PC-3 (cell line): ENCODE measurements around the gene KIAA1217. TPM values are rescaled to one million over a fixed set of nuclear protein-coding genes. Genes with fewer than 3 reads are reported as not detected.

Experiments
- ATAC-seq: fragments of 200-7000 bp; cut with Tn5 transposase; 2 replicates; pipeline ENCODE4 v1.9.1; 2020; ENCODE audit warnings: mild to moderate bottlenecking, moderate library complexity
- BruUV-seq: library from RNA; stranded (reverse); fragments of 400-500 nt; replicated peaks from 2 replicates; lab custom pipeline; 2021; lab: Mats Ljungman, UMichigan
- CTCF ChIA-PET: fragments of 300-600 bp; sonication (Branson Sonifier 250); formaldehyde crosslinking; loops from one replicate; lab custom pipeline; 2022; ENCODE audit warnings: antibody characterized with exemption; lab: Charles Lee
- POLR2A ChIA-PET: fragments of 300-600 bp; sonication (Branson Sonifier 250); formaldehyde crosslinking; loops from one replicate; lab custom pipeline; 2022; ENCODE audit warnings: antibody characterized with exemption; ENCODE audit not compliant: unreplicated experiment; lab: Charles Lee
- DNase-seq: peaks from one replicate; pipeline ENCODE4 v3.0.0-alpha.2; 2015
- H2AFZ ChIP-seq: fragments of 300-600 bp; sonication (generic); 2 replicates; pipeline ENCODE4 v1.6.0; 2016; ENCODE audit warnings: antibody characterized with exemption, low read length
- H3F3A ChIP-seq: fragments of 300-600 bp; sonication (generic); one replicate; pipeline ENCODE4 v1.6.0; 2017; ENCODE audit warnings: antibody characterized with exemption, low read length, control low read depth, mild to moderate bottlenecking; ENCODE audit not compliant: unreplicated experiment
- H3K27ac ChIP-seq: fragments of 300-600 bp; sonication (generic); 2 replicates; pipeline ENCODE4 v1.5.1; 2016; ENCODE audit warnings: mild to moderate bottlenecking, low read length
- H3K27me3 ChIP-seq: fragments of 300-600 bp; sonication (generic); 2 replicates; pipeline ENCODE4 v1.6.1; 2016; ENCODE audit warnings: low read length, mixed read lengths
- H3K36me3 ChIP-seq: fragments of 300-600 bp; sonication (generic); 2 replicates; pipeline ENCODE4 v1.6.1; 2016; ENCODE audit warnings: low read depth, mixed run types, low read length, mixed read lengths
- H3K4me1 ChIP-seq: fragments of 300-600 bp; sonication (generic); 2 replicates; pipeline ENCODE4 v1.5.1; 2016; ENCODE audit warnings: low read length; ENCODE audit not compliant: insufficient read depth
- H3K4me2 ChIP-seq: fragments of 300-600 bp; sonication (generic); 2 replicates; pipeline ENCODE4 v1.6.0; 2016; ENCODE audit warnings: low read length
- H3K4me3 ChIP-seq: fragments of 300-600 bp; sonication (generic); 2 replicates; pipeline ENCODE4 v1.5.1; 2016; ENCODE audit warnings: mild to moderate bottlenecking, low read length, mixed read lengths
- H3K79me2 ChIP-seq: fragments of 300-600 bp; sonication (generic); 2 replicates; pipeline ENCODE4 v1.6.1; 2017; ENCODE audit warnings: low read length, mixed read lengths
- H3K9ac ChIP-seq: fragments of 300-600 bp; sonication (generic); 2 replicates; pipeline ENCODE4 v1.6.0; 2016; ENCODE audit warnings: mild to moderate bottlenecking, low read length
- H3K9me2 ChIP-seq: fragments of 300-600 bp; sonication (generic); replicated peaks from 2 replicates; pipeline ENCODE4 v1.6.1; 2016; ENCODE audit warnings: mixed run types, low read length, mixed read lengths
- H3K9me3 ChIP-seq: fragments of 300-600 bp; sonication (generic); 2 replicates; pipeline ENCODE4 v1.6.1; 2016; ENCODE audit warnings: low read length, mixed read lengths
- H4K20me1 ChIP-seq: fragments of 300-600 bp; sonication (generic); 2 replicates; pipeline ENCODE4 v1.6.1; 2016; ENCODE audit warnings: low read length, mixed read lengths
- EZH2 ChIP-seq: fragments of 300-600 bp; sonication (generic); IDR thresholded peaks from one replicate; pipeline ENCODE4 v1.6.1; 2017; ENCODE audit warnings: antibody characterized with exemption, mild to moderate bottlenecking, low read length; ENCODE audit not compliant: unreplicated experiment
- EZH2phosphoT487 ChIP-seq: fragments of 300-600 bp; sonication (generic); IDR thresholded peaks from 2 replicates; pipeline ENCODE4 v1.6.1; 2018; ENCODE audit warnings: mild to moderate bottlenecking, antibody characterized with exemption, low read length, borderline replicate concordance
- intact Hi-C: fragments of 100-400 bp; cut with micrococcal nuclease; formaldehyde crosslinking; loops from 2 replicates; pipeline ENCODE4 v1.9.0; 2023
- total RNA-seq: library from RNA; depleted of rRNA; stranded (reverse); fragments of >200 nt; gene quantifications from 2 replicates; pipeline ENCODE4 v1.2.3, GENCODE V29; 2014
- TF ChIP-seq, protein P1 (sequence below): fragments of 300-600 bp; sonication (generic); conservative IDR thresholded peaks from 2 replicates; pipeline ENCODE4 v1.5.1; 2017; ENCODE audit warnings: antibody characterized with exemption, low read depth, mild to moderate bottlenecking, low read length

KIAA1217 gene
- total RNA-seq, 1 experiment from 2014 or later: 16.0 TPM

DNA sequence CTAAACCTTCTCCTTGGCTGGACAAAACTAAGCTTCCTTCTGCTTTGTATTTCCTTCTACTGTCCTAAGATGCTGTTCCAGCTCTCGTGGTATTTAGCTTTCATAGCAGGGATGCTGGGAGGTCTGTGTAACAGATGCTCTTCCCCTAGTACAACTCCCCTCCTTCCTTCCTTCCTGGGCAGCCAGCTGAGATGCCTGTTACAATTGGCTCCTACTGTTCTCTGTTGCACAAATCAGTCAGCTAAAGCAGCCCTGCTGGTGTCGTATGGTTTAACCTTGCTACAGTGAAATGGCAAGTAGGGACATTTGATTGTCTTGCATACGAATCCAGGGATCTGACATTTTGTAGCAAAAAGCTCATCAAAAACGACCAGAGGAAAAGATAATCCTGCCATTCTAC is 371.0 kb downstream of the KIAA1217 start:
- ChIA-PET CTCF (no interaction called here), POLR2A (no interaction called here)
- no peaks in the 10 kb centered on the region for H3K27me3 ChIP-seq
- H3K9ac ChIP-seq: no peak overlapping the region
- no peak overlapping the region for H3K27ac ChIP-seq
- TF ChIP-seq EZH2 (no peak), EZH2phosphoT487 (no peak)
- TF ChIP-seq, protein P1, sequence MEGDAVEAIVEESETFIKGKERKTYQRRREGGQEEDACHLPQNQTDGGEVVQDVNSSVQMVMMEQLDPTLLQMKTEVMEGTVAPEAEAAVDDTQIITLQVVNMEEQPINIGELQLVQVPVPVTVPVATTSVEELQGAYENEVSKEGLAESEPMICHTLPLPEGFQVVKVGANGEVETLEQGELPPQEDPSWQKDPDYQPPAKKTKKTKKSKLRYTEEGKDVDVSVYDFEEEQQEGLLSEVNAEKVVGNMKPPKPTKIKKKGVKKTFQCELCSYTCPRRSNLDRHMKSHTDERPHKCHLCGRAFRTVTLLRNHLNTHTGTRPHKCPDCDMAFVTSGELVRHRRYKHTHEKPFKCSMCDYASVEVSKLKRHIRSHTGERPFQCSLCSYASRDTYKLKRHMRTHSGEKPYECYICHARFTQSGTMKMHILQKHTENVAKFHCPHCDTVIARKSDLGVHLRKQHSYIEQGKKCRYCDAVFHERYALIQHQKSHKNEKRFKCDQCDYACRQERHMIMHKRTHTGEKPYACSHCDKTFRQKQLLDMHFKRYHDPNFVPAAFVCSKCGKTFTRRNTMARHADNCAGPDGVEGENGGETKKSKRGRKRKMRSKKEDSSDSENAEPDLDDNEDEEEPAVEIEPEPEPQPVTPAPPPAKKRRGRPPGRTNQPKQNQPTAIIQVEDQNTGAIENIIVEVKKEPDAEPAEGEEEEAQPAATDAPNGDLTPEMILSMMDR: no peak
- no peak overlapping the region for H3K4me3 ChIP-seq
- H3K9me3 ChIP-seq: no peaks in the 10 kb centered on the region
- BruUV-seq: no TSS peak
- no peaks in the 10 kb centered on the region for H3F3A ChIP-seq
- DNase-seq (no peak), ATAC-seq (no peak)
- no peaks in the 10 kb centered on the region for H3K9me2 ChIP-seq
- H3K4me2 ChIP-seq: no peak overlapping the region
- no peak overlapping the region for H2AFZ ChIP-seq
- intact Hi-C loops: no loop called here
- H3K36me3 ChIP-seq: no peaks in the 10 kb centered on the region
- H3K4me1 ChIP-seq: no peaks in the 10 kb centered on the region
- H4K20me1 ChIP-seq: no peaks in the 10 kb centered on the region
- H3K79me2 ChIP-seq: no peaks in the 10 kb centered on the region

- Histone ChIP-seq H3K4me1 (no peaks in the 10 kb centered on the region), H3K27me3 (no peaks in the 10 kb centered on the region), H3K27ac (no peak overlapping the region), H2AFZ (no peak overlapping the region), H3K4me3 (no peak overlapping the region), H3K36me3 (peaks cover 25% of the 10 kb centered on the region), H3K9me2 (no peaks in the 10 kb centered on the region), H3F3A (no peaks in the 10 kb centered on the region), H3K79me2 (no peaks in the 10 kb centered on the region), H4K20me1 (no peaks in the 10 kb centered on the region), H3K9me3 (no peaks in the 10 kb centered on the region), H3K4me2 (no peak overlapping the region), H3K9ac (no peak overlapping the region)
- intact Hi-C loops: no loop called here
- BruUV-seq: no TSS peak
- DNase-seq (no peak), ATAC-seq (no peak)
- ChIA-PET CTCF (no interaction called here), POLR2A (no interaction called here)
- no peak for TF ChIP-seq EZH2
- TF ChIP-seq, protein P1: no peak
- no peak for TF ChIP-seq EZH2phosphoT487
Observed at GRCh38 chr10:24589265-24589664, 380.3 kb downstream of the KIAA1217 start.

GRCh38 chr10:24590697-24591457 is 381.9 kb downstream of the KIAA1217 start:
- Histone ChIP-seq H3K9me2 (no peaks in the 10 kb centered on the region), H3K27me3 (no peaks in the 10 kb centered on the region), H4K20me1 (no peaks in the 10 kb centered on the region), H3K36me3 (peaks cover 35% of the 10 kb centered on the region), H3K4me3 (no peak overlapping the region), H3K9ac (no peak overlapping the region), H2AFZ (no peak overlapping the region), H3F3A (no peaks in the 10 kb centered on the region), H3K27ac (no peak overlapping the region), H3K4me2 (no peak overlapping the region), H3K79me2 (no peaks in the 10 kb centered on the region), H3K4me1 (no peaks in the 10 kb centered on the region), H3K9me3 (no peaks in the 10 kb centered on the region)
- ATAC-seq: no peak
- no peak for DNase-seq
- no TSS peak for BruUV-seq
- intact Hi-C loops: no loop called here
- no peak for TF ChIP-seq EZH2
- TF ChIP-seq EZH2phosphoT487: no peak
- TF ChIP-seq, protein P1: no peak
- ChIA-PET CTCF (no interaction called here), POLR2A (no interaction called here)
